GM20431 (cell line): Measurements from ENCODE around the gene RABAC1.

Source experiments
- in situ Hi-C: fragments of 300-500 bp; cut with MseI, MboI; formaldehyde crosslinking; loops from one replicate; pipeline ENCODE4 v1.15.0; 2020; ENCODE audit warnings: low sequenced_read_pairs; ENCODE audit not compliant: unreplicated experiment

RABAC1 gene

GRCh38 chr19:41930926-41931592, 28.1 kb downstream of the RABAC1 start:
- in situ Hi-C loops, result no loop called here

GRCh38 chr19:41930322-41930722, 28.8 kb downstream of the RABAC1 start:
- in situ Hi-C loops, result no loop called here

GRCh38 chr19:41929536-41930071, 29.5 kb downstream of the RABAC1 start:
- in situ Hi-C loops, result no loop called here

GRCh38 chr19:41928754-41929535, 30.2 kb downstream of the RABAC1 start:
- in situ Hi-C loops, result no loop called here

- in situ Hi-C loops, result no loop called here
Observed at GRCh38 chr19:41928221-41928683, 30.9 kb downstream of the RABAC1 start, which contains the start of gene ERFL. Gene ERFL, minus strand, starts transcription at chr19:41928449. Its CDS starts 15,530 bp downstream, at chr19:41912919.

GRCh38 chr19:41927497-41928192, 31.5 kb downstream of the RABAC1 start:
- in situ Hi-C loops, result no loop called here

- in situ Hi-C loops, result no loop called here
Observed at GRCh38 chr19:41926763-41927496, 32.2 kb downstream of the RABAC1 start.

GRCh38 chr19:41926028-41926762, 32.9 kb downstream of the RABAC1 start:
- in situ Hi-C loops, result no loop called here

GRCh38 chr19:41925208-41926003, 33.7 kb downstream of the RABAC1 start:
- in situ Hi-C loops, result no loop called here

- in situ Hi-C loops, result no loop called here
Observed at GRCh38 chr19:41924151-41925145, 34.7 kb downstream of the RABAC1 start.

- in situ Hi-C loops, result no loop called here
Observed at GRCh38 chr19:41923045-41923788, 35.9 kb downstream of the RABAC1 start.

- in situ Hi-C loops, result no loop called here
Observed at GRCh38 chr19:41922585-41922984, 36.5 kb downstream of the RABAC1 start.

GRCh38 chr19:41921577-41922576, 37.2 kb downstream of the RABAC1 start:
- in situ Hi-C loops, result no loop called here

- in situ Hi-C loops, result no loop called here
Observed at GRCh38 chr19:41920882-41921576, 38.1 kb downstream of the RABAC1 start.
